Ishikawa (cell line): Measurements from ENCODE around the gene KIAA1191.

Source experiments
- CEBPB ChIP-seq: IDR thresholded peaks from 2 replicates; pipeline ENCODE4 v1.6.1; 2012
- CREB1 ChIP-seq: IDR thresholded peaks from 2 replicates; pipeline ENCODE4 v1.6.1; 2012; ENCODE audit warnings: low read depth
- EGR1 ChIP-seq: IDR thresholded peaks from 2 replicates; pipeline ENCODE4 v1.6.1; 2012
- EP300 ChIP-seq: IDR thresholded peaks from 2 replicates; pipeline ENCODE4 v1.6.1; 2012; ENCODE audit warnings: borderline replicate concordance
- FOXM1 ChIP-seq: IDR thresholded peaks from 2 replicates; pipeline ENCODE4 v1.6.1; 2012; ENCODE audit warnings: low read depth, borderline replicate concordance
- MAX ChIP-seq: IDR thresholded peaks from 2 replicates; pipeline ENCODE4 v1.6.1; 2012
- NFIC ChIP-seq: IDR thresholded peaks from 2 replicates; pipeline ENCODE4 v1.6.1; 2012
- RAD21 ChIP-seq: IDR thresholded peaks from 2 replicates; pipeline ENCODE4 v1.6.1; 2012; ENCODE audit warnings: low read depth
- REST ChIP-seq: IDR thresholded peaks from 2 replicates; pipeline ENCODE4 v1.6.1; 2012; ENCODE audit warnings: low read depth, mild to moderate bottlenecking
- TAF1 ChIP-seq: IDR thresholded peaks from 2 replicates; pipeline ENCODE4 v1.6.1; 2012; ENCODE audit warnings: low read depth, mild to moderate bottlenecking
- TCF12 ChIP-seq: IDR thresholded peaks from 2 replicates; pipeline ENCODE4 v1.6.1; 2012; ENCODE audit warnings: low read depth
- TEAD4 ChIP-seq: IDR thresholded peaks from 2 replicates; pipeline ENCODE4 v1.6.1; 2012
- USF1 ChIP-seq: IDR thresholded peaks from 2 replicates; pipeline ENCODE4 v1.6.1; 2012
- YY1 ChIP-seq: IDR thresholded peaks from 2 replicates; pipeline ENCODE4 v1.6.1; 2012; ENCODE audit warnings: low read depth
- ZBTB7A ChIP-seq: IDR thresholded peaks from 2 replicates; pipeline ENCODE4 v1.6.1; 2012; ENCODE audit warnings: low read depth

KIAA1191 gene

DNA sequence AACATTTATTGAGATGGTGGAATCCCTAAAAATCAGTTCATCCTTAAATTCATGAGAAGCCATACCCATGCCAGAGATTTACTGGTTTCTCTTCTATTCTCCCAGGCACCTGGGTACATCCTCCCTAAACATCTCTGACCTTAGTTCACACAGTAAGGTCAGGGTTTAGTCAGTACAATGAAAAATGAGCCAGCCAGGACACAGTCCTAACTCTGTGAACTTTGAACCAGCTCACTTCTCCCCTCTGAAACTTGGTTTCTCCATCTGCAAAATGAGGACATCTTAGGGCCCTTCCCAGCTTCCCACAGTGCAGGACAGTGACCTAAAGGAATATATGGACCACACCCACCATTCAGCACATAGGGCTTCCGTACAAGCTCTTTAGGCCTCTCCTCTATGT lies 24.9 kb upstream of the KIAA1191 start:
- TF ChIP-seq USF1 (no peak), CEBPB (no peak), TAF1 (no peak), FOXM1 (no peak), TEAD4 (no peak), ZBTB7A (no peak), CREB1 (no peak), MAX (no peak), TCF12 (no peak), EGR1 (no peak), RAD21 (no peak), NFIC (no peak), YY1 (no peak), REST (no peak), EP300 (no peak)

DNA sequence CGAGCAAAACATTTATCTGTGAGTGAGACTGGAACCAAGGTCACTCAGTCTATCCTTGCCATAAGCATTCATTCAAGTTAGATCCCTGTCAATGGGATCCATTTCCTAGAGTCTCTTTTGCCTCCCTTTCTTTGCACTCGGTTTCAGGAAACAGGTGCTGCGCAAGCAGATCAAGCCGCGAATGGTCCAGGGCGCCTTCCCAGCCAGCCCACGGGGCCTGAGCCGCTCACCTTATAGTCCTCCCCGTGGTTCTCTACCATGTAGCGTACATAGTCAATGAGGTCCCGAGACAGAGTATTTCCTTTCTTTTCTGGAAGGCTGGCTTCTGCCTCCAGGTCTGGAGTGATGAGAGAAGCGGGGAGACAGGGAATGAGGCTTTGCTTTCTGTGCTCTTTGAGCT lies 23.4 kb upstream of the KIAA1191 start:
- TF ChIP-seq CEBPB, result no peak
- TF ChIP-seq CREB1, result no peak
- TF ChIP-seq MAX, result no peak
- no peak for TF ChIP-seq EP300
- no peak for TF ChIP-seq TCF12
- no peak for TF ChIP-seq RAD21
- no peak for TF ChIP-seq FOXM1
- no peak for TF ChIP-seq EGR1
- TF ChIP-seq ZBTB7A, result no peak
- no peak for TF ChIP-seq REST
- no peak for TF ChIP-seq NFIC
- TF ChIP-seq TEAD4, result no peak
- no peak for TF ChIP-seq YY1

DNA sequence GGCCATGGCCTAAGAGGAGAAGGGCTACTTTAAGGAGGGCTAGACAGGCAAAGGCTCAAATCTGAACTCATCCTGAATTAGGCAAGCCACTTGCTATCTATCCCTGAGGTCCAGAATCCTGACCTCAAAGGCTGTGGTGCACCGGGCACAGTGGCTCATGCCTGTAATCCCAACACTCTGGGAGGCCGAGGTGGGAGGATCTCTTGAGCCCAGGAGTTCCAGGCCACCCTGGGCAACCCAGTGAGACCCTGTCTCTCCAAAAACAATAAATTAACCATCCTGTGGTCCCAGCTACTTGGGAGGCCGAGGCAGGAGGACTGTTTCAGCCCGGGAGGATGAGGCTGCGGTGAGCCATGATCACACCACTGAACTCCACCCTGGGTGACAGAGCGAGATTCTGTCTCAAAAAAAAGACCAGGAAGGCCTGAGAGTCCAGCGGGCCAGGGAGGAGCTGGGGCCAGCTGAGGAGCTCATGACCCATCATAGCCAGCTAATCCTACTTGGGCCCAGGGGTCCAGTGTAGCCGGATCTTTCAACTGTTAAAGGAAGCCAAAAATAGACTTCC lies 22.9 kb upstream of the KIAA1191 start:
- TF ChIP-seq REST (no peak), ZBTB7A (no peak), EGR1 (no peak), CEBPB (no peak), USF1 (no peak), RAD21 (no peak), TAF1 (no peak), TEAD4 (no peak), NFIC (no peak), MAX (no peak), TCF12 (no peak)

GRCh38 chr5:176383961-176384360 lies 22.4 kb upstream of the KIAA1191 start:
- TF ChIP-seq TCF12 (no peak), FOXM1 (no peak), TAF1 (no peak), RAD21 (no peak), CREB1 (no peak)
